GM21447 (cell line): ENCODE data around the gene ZNG1A.
"Not testable (repeated sequence)": the region's sequence is repeated elsewhere in the genome, so short reads cannot be mapped to it uniquely, and the experiment has no call there.

Experiments used
- ATAC-seq: cut with Tn5 transposase; IDR thresholded peaks from one replicate; pipeline ENCODE4 v1.9.1; 2021; ENCODE audit not compliant: unreplicated experiment

Gene ZNG1A

DNA sequence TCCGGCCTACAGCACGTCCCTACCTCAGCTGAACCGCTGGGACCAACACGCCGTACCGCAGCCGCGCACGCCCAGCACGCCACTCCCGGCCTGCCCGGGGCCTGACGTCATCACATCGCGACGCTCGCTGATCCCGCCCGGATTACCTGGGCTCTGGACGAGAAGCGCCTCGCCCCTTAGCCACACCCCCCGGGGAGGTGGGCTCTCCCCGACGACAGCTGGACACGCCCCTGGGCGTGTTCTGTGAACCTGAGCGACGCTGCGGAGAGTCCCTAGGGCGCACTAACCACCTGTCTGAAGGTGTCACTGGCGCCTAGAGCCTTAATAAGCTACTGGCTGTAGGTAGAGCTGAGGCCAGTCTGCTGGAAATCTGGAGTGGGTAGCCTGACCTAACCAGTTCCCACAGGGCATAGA lies at the start of gene ZNG1A:
ZNG1A (minus strand) TSS at position 87 of the 414 bp plus-strand sequence. CDS start 87 bp downstream, outside the sequence.
- not testable (repeated sequence) for ATAC-seq

DNA sequence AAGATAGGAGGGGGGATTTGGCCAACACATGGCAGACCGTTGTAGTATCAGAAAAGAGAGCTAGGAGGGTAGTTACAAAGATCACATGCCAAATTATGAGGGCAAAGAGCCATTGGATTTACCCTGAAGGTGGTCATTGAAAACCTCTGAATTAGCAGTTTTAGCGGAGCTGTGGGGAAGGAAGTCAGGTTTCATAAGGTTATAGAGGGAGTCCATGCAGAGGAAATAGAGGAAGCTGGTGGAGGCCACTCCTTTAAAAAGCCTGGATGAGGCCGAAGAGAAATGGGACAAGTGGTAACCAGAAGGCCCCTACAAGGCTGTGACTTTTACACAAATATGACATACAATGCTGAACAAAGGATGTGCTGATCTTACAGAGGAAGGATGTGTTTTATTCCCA lies 49.0 kb upstream of the ZNG1A start:
- no peak for ATAC-seq

DNA sequence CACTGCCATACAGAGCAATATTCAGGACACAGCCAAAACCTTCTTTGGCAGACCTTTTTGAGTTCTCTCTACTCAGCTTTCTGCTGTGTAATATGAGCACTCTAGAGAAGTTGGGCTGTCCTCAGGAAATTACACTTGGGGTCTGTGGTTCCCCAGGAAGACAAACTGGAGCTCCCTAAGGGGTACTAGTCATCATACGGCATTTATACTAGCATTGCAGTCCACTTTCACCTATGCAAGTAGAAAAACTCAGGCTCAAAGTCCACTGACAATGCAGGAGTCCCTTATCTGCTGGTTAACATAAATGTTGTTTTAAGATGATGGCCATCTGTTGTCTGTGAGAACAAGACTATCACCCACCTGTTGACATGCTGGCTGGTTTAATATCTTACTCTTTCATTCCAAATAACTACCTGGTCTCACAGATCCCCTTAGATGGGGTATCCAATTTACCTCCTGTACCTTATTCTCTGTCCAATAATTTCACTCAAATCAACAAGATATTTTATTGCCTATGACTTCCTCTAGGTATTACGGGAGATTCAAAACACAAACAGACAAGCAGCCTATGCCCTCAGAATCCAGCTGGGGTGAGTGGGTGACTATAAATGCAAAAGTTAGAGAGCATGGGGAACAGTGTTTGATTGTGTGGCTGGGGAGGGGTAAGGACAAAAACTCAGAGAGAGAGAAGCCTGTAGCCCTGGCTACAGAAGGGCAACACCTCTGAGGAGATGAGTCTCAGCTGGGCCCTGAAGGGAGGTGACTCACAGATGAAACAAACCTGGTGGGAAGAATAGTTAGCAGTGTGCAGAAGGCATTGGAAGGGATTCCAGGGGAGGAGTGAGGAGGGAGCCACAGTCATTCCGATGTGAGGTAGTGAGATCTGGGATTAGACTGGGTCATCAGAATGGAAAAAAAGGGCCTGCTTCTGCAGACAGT lies 46.0 kb upstream of the ZNG1A start:
- ATAC-seq: no peak

DNA sequence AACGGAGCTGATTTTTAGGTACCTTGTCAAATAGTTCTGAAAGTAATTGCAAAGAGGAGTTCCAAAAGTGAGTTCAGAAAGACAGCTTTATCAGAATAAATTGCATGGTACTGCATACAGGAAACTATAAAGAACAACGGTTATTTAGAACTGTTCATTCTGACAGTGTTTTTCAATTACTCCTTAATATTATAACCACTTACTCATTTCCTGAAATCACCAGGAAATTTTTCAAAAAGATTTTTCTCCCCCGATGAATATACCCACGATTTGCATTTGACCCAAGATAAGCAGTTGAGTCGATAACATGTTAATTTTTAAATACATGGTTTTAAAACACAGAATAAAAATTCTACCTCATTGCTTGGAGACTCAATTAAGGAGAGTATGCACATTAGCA lies 45.2 kb upstream of the ZNG1A start:
- no peak for ATAC-seq

DNA sequence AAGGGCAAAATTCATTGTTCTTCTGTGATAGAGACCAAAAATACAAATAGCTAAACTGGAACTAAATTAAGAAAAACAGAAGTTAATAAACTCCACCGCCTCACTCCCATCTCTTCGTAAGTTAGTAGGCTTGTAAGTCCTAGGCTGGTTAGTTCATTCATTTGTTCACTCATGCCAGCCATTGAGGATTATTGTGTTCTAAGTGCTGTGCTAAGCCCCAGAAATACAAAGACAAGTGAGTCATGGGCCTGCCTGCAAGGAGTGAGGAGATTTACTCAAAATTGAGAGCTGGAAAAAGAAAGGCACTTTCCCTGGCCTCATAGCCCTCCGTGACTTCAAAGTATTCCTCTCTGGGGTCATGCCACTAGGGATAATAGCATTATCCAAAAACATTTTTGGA lies 44.3 kb upstream of the ZNG1A start:
- no peak for ATAC-seq

DNA sequence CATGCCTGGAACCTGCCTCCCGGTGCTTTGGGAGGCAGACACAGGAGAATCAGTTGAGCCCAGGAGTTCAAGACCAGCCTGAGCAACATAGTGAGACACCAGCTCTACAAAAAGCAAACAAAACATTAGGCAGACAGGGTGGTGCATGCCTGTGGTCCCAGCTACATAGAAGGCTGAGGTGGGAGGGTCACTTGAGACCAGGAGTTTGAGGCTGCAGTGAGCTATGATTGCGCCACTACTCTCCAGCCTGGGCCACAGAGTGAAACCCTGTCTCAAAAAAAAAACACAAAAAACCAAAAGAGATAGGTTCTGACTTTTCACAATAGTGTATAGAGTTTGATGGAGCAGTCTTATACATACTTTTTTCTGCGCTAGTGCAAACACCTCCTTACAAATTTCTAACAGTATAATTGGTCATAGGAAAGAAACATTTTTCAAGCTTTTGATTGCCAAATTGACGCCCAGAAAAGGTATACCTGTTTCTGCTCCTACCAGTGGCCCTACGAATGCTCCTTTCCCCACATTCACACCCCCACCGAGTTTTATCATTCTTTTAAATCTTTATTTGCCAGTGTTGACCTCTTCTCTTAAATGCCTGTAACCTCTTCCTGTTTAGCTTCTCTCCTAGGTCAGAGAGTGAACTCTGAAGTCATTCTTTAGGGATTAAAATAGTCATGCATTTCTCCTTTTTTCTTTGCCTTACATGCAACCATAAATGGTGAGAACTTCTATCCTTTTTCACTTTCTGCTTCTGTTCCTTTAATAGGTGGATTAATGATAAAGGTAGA lies 43.3 kb upstream of the ZNG1A start:
- no peak for ATAC-seq

DNA sequence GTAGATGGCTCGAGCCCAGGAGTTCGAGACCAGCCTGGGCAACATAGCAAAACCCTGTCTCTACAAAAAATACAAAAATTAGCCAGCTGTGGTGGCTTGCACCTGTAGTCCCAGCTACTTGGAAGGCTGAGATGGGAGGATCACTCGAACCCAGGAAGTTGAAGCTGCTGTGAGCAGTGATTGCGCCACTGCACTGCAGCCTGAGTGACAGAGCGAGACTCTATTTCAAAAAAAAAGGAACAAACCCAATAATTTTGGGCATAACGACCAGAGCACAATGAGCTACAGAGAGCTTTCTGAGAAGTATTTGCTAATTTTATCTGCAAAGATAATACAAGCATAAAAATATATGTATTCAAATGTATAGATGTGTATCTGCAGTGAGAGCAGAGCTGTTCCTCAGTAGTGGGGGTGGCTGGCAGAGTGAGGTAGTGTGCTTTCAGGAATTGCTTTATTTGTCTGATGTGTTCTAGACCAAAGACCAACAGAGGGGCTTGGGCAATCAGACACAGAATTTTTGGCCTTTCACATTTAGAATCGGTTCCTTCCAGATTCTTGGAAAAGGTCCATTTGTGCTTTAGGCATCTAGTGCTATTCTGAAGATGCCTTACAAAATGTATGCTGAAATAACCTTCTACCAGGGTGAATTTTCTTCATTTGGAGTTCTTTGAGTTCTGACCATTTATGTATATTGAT lies 41.0 kb upstream of the ZNG1A start:
- ATAC-seq: no peak

DNA sequence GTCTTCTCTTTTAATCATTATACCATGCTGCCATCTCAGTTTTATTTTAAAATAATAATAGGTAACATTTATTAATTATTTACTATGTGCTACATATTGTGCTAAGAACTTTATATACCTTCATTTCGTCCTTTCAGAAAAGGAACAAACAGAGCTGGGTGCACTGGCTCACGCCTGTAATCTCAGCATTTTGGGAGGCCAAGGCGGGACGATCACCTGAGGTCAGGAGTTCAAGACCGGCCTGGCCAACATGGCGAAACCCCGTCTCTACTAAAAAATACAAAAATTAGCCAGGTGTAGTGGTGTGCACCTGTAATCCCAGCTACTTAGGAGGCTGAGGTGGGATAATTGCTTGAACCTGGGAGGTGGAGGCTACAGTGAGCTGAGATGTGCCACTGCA lies 40.2 kb upstream of the ZNG1A start:
- ATAC-seq: not testable (repeated sequence)

DNA sequence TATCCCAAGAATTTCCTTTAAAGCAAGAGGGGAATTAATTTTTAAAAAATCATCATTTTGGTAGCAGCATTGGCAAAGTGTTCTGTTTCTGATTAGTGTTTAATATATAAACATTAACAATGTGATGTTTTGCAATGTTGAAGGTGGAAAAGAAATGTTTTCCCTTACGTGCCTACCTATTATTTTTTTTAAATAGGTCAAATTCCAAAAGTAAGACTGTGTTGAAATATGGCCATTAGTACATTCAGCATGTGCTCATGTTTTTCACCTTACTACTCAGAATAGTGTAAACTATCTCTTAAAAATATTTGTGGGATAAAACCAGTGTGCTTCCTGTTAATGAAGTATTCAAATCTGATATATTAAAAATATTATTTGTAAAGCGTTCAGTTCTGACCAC lies 39.1 kb upstream of the ZNG1A start:
- ATAC-seq: no peak

DNA sequence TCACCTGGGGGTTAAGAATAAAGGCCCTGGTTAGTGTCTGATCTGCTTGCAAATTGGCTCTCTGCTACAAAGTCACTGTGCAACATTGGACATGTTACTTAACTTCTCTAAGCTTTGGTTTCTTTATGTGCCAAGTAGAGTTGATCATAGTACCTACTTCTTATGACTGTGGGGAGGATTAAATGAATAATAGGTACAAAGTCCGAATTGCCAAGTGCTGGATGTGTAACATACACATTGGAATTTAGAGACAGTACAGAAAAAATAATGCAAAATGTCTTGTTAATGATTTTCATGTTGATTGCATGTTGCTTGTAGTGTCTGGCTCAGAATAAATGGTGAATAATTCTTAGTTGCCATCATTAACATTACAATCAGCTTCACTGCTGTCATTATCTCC lies 38.0 kb upstream of the ZNG1A start:
- ATAC-seq: no peak

DNA sequence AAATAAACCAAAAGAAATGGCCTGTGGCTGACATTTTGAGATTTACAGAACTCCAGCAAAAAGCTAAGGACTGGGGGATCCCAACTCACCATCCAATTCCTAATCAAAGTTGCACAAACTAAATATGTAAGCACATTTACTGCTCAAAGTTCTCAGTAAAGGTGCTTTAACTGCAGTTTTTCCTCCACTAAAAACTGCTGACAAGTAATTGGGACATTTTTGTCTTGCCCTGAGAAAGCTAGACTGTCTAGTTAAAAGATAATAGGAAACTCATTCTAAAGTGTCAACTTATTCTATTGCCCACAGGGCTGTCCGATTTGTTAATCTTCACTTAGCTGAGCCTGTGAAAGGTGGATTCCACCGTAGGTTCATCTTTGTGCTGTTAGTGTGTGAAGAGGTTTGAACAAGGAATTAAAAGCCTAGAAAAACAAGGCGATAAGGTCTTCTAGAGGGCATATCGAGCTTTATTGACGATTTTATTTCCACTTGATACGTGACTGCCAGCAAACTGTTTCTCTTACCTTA lies 36.8 kb upstream of the ZNG1A start:
- ATAC-seq: no peak

DNA sequence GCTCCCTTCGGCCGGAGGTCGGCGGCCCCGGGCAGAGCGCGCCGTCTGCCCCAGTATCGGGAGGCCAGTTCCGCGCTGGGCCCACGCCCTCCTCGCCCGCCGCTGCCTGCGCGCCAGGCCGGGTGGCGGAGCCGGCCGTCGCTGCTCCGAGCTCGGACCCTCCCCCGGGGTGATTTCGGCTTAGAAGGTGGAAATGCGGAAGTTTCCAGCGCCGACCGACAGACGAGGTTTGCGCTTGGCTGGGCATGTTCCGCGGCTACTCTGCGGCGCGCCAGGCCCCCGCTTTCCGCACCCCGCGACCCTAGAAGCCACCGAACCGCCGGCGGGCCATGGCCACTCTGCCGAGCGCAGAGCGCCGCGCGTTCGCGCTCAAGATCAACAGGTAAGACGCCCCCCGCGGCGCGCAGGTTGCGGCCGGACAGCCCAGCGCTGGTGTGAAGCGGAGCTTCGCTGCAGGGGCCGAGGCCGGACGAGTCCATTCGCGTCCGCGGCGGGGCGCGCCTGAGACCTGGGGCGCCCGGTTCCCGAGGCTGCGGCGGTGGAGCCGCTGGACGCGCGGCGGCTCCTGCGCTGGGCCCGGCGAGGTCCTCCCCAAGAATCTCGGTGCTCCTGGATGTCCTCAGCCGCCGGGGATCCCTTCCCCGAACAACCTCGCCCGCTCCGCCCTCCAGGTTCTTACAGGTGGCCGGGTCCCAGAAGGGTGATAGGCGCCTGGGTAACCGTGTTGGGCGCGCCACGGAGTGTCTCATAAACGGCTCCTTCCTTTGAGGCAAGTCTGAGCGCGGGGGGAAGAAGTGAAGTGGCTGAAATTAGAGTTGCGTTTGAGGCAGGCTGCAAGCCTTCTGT lies 36.0 kb upstream of the ZNG1A start, which contains the start of gene DOCK8:
DOCK8 (plus strand) TSS at position 218 of the 846 bp plus-strand sequence; CDS start at position 330, 112 bp downstream.
- peak; percentile 88 for ATAC-seq

DNA sequence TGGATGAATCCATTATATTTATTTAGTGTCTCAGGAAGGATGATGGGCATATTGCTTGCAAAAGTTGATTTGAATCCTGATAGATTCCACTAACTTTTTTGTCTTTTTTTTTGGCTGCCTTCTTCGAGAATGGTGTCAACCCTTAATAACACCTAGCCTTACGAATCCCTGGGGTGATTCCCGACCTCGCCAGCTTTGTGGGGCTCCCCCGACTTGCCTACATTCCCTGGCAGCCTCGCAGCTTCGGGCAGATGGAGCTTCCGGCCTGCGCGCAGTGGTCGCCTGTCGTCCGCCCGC lies 35.4 kb upstream of the ZNG1A start:
- ATAC-seq: no peak

DNA sequence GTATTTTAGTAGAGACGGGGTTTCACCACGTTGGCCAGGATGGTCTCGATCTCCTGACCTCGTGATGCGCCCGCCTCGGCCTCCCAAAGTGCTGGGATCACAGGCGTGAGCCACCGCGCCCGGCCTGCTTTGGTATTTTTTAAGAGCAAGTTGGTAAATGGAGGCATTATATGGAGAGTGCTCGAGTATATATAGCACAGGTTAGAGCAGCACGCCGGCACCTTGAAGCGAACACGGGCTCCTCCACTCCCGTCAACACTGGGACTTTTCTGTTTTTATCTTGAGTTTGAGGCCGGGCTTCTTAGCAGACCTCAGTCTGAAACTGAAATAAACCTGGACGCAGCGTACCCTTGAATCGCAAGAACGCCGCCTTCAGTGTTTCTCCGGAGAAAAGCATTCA lies 35.0 kb upstream of the ZNG1A start:
- not testable (repeated sequence) for ATAC-seq

DNA sequence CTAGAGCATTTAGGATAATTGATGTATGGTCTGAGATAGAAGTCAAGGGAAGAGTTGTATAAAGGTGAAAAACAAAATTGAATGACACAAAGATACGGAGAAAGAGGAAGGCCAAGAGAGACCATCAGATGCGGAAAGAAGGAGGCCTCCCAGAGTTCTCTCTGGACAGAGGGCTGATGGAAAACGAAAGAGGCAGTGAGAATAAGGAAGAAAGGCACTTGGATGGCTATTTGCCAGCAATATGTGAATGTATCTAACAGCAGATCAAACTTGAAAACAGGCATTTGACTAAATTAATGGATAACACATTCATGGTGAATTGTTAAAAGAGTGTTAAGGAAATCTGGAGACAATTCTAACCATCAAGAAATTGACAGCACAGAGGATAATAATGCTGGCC lies 33.4 kb upstream of the ZNG1A start:
- no peak for ATAC-seq

DNA sequence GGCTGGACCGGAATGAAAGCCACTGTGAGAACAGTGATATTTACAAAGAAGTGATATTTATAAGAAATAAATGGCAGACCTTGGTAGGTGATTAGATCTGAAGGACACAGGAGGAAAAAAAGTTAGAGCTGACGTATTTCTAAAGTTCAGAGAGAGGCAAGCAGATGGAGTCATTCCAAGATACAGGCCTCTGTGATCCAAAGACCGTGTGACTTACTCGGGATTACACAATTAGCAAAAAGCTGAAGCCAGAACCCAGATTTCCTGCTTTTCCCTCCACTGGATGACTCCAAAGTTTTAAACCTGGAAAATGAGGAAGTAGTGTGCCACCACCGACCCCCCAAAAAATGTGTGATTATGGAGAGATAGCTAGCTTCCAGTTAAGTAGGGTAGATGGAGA lies 32.7 kb upstream of the ZNG1A start:
- ATAC-seq: no peak

DNA sequence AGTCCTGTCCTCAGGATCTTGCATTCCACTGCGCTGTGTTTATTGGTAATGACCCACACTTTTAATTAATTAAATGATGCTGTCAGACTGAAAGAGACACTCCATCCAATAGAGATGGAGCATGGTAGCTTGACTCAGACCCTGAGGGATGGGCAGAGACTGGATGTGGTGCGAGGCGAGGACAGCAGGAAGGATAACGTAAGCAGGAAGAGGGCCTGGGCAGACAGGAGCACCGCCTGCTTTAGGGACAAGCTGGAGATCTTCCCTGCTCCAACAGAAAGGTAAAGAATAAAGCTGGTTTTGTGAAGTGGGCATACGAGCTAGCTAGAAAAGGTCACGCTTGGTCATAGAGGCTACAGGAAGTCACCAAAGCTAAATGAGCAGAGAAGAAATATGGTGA lies 32.2 kb upstream of the ZNG1A start:
- ATAC-seq: no peak

DNA sequence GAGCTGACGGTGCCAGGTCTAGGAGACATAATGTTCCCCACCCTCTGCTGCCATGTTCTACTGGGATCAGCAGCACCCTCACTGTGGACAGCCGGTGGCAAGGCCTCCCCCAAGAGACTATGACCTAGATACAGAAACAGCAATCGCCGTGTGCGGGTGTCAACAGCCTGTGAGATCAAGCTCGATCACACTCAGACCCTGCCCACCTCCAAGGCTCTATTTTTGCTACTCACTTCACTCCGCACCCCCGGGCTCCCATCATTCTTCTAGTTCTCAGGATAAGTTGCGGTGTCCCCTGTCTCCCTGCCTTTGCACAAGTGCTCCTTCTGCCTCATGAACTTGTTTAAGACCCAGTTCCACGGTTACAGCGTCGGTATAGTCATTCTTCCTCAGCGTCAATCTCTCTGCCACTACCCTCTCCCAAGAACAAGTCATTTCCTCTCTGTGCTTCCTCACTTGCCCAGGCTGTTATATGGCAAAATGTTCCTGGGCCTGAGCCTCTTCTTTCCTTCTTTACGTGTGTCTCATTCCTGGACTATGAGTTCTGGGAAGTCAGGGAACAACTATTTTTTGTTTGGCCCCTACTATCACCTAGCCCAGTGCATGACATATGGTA lies 30.4 kb upstream of the ZNG1A start:
- ATAC-seq: no peak

DNA sequence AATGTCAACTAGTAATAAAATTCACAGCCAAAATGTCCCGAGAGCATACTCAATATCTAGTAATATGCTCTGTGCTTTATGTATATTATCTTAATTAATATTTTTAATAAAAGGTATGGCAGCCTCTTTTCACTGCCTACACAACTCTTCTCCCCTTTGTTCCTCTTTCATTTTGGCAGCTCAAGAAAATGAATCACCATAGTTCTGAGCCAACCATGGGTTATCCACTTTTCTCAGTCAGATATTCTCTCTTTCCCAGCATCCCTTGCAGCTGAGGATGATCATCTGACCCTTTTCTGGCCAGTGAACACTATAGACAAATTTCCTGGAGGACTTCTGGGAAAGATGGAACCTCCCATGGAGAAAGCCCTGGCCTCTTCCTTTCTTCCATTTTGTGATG lies 27.6 kb upstream of the ZNG1A start:
- no peak for ATAC-seq

DNA sequence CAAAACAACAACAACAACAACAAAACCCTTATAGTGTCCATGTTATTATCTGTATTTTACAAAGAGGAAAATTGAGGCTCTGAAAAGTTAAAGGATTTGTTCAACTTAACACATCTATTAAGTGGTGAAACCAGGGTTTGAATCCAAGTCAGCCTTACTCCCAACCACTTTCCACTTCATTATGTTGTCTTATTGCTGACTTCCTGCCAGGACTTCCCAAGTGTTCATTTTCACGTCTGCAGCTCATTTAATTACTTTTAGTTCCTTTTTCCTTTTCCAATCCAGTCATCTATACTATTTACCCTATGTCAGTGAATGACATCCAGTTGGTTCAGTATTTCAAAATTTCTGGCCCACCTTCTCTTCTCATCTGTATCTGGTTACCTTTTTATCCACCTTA lies 20.7 kb upstream of the ZNG1A start:
- ATAC-seq: not testable (repeated sequence)
